NCI-H2029 treated with DMSO at 0.1 percent for 48 hours (cell line): ENCODE data around the gene CASS4.

Source experiments
- DNase-seq: peaks from one replicate; lab custom pipeline; 2025; lab: John Stamatoyannopoulos, UW

Gene CASS4

GRCh38 chr20:56424931-56425330, 12.9 kb downstream of the CASS4 start:
- DNase-seq = no peak

- DNase-seq = no peak
These were observed 14.0 kb downstream of the CASS4 start for GRCh38 chr20:56426026-56426425.

GRCh38 chr20:56426926-56427325, 14.9 kb downstream of the CASS4 start:
- DNase-seq = no peak

GRCh38 chr20:56427797-56428196, 15.7 kb downstream of the CASS4 start:
- no peak for DNase-seq

GRCh38 chr20:56428410-56428809, 16.4 kb downstream of the CASS4 start:
- DNase-seq = no peak

GRCh38 chr20:56428881-56429280, 16.8 kb downstream of the CASS4 start:
- no peak for DNase-seq

- no peak for DNase-seq
These were observed 17.4 kb downstream of the CASS4 start for GRCh38 chr20:56429502-56429901.

GRCh38 chr20:56429941-56430340, 17.9 kb downstream of the CASS4 start:
- no peak for DNase-seq

GRCh38 chr20:56430461-56430860, 18.4 kb downstream of the CASS4 start:
- no peak for DNase-seq

- DNase-seq = no peak
These were observed 18.9 kb downstream of the CASS4 start for GRCh38 chr20:56430957-56431356.

- no peak for DNase-seq
These were observed 19.4 kb downstream of the CASS4 start for GRCh38 chr20:56431471-56431870.

GRCh38 chr20:56433221-56433879, 21.3 kb downstream of the CASS4 start:
- no peak for DNase-seq

GRCh38 chr20:56433880-56434255, 21.8 kb downstream of the CASS4 start:
- DNase-seq = no peak

- DNase-seq = no peak
These were observed 25.3 kb downstream of the CASS4 start for GRCh38 chr20:56437196-56437960.

GRCh38 chr20:56438284-56438683, 26.2 kb downstream of the CASS4 start:
- no peak for DNase-seq

- no peak for DNase-seq
These were observed 27.8 kb downstream of the CASS4 start for GRCh38 chr20:56439771-56440291.

GRCh38 chr20:56440346-56441007, 28.4 kb downstream of the CASS4 start:
- DNase-seq = no peak

GRCh38 chr20:56442389-56443365, 30.6 kb downstream of the CASS4 start:
- no peak for DNase-seq

GRCh38 chr20:56443654-56444540, 31.8 kb downstream of the CASS4 start:
- DNase-seq = no peak

- DNase-seq = no peak
These were observed 33.1 kb downstream of the CASS4 start for GRCh38 chr20:56445130-56445529.

GRCh38 chr20:56445540-56445939, 33.5 kb downstream of the CASS4 start:
- DNase-seq = no peak
